GM18909 (cell line): ENCODE data around the gene HMGA1.

ENCODE experiments used
- ATAC-seq: cut with Tn5 transposase; IDR thresholded peaks from one replicate; pipeline ENCODE4 v1.9.1; 2021; ENCODE audit warnings: mild to moderate bottlenecking; ENCODE audit not compliant: unreplicated experiment, poor library complexity

Gene HMGA1

GRCh38 chr6:34285448-34286164, 48.9 kb downstream of the HMGA1 start:
- ATAC-seq = no peak

- ATAC-seq = no peak
These were observed 51.9 kb downstream of the HMGA1 start for GRCh38 chr6:34288581-34288980.

- no peak for ATAC-seq
These were observed 52.5 kb downstream of the HMGA1 start for GRCh38 chr6:34289137-34289536.

- no peak for ATAC-seq
These were observed 56.3 kb downstream of the HMGA1 start for GRCh38 chr6:34292954-34293353.

- peak; percentile 86 for ATAC-seq
These were observed 59.0 kb downstream of the HMGA1 start for GRCh38 chr6:34295721-34296120.
